ENCODE measurements around the gene TBL3.

Gene TBL3

DNA sequence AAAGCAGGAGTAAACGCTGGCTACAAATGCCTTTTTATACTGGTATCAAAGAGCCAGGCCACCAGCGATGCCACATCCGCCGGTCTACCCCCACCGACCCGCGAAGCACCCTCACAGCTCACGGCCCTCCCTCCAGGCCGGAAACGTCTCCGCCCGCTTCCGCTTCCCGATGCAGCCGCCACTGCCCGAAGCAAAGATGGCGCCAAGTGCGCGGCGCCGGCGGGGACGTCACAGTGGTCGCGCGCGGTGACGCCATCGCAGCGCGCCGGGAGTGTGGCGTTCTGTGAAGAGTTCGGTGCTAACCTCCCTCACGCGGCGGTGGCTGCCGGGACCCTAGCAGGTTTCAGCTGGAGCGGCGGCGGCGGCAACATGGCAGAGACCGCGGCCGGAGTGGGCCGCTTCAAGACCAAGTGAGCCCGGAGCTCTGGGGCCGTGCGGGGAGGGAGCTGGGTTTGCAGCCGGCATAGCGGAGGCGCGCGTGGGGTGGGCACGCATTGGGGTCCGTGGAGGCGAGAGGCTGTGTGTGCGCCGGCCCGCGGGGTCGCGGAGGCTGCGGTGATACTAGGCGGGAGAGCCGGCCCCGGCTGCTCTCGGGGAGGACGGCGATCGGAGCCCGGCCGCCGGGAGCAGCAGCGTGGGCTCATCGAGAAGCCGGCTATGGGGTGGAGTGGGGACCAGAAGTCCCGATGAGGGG, at the start of gene TBL3:
TBL3 (plus strand) TSS at position 258 of the 694 bp plus-strand sequence; CDS start at position 370, 112 bp downstream.
- Histone ChIP-seq H3K27ac (ENCODE audit: low read depth, low read length) (peak within 1 kb of the TSS; percentile 62; the same call in 1 of the 2 replicates), H3K36me3 (ENCODE audit: control insufficient read depth, insufficient read depth, low read length) (peaks cover 31% of the 10 kb centered on the region), H3K4me3 (ENCODE audit: low read depth, low read length) (peak within 1 kb of the TSS; percentile 94), H3K27me3 (ENCODE audit: control insufficient read depth, insufficient read depth, low read length) (no peaks in the 10 kb centered on the region), H3K4me1 (ENCODE audit: control insufficient read depth, insufficient read depth, low read length) (peaks cover 6% of the 10 kb centered on the region; the same call in 1 of the 2 replicates), H3K9ac (ENCODE audit: low read length) (peak within 1 kb of the TSS; percentile 88), H3K9me3 (ENCODE audit: control insufficient read depth, insufficient read depth, low read depth, low read length) (no peaks in the 10 kb centered on the region)

DNA sequence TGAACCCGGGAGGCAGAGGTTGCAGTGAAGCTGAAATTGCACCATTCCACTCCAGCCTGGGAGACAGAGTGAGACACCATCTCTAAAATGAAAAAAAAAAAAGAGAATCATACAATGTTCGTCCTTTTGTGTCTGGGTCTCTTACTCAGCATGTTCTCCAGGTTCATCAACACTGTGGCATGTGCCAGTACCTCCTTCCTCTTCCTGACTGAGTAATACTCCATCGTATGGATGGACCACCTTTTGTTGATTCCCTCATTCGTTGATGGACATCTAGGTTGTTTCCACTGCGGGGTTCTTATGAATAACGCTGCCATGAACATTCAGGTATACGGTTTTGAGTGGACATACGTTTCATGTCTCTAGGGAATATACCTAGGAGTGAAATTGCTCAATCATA, 49.5 kb upstream of the TBL3 start:
- peaks cover 62% of the 10 kb centered on the region for H3K27me3 ChIP-seq (ENCODE audit: control insufficient read depth, insufficient read depth, low read length)
- H3K4me1 ChIP-seq (ENCODE audit: control insufficient read depth, insufficient read depth, low read length): peaks cover 51% of the 10 kb centered on the region
- H3K36me3 ChIP-seq (ENCODE audit: control insufficient read depth, insufficient read depth, low read length): no peaks in the 10 kb centered on the region
- H3K9ac ChIP-seq (ENCODE audit: low read length): no peak overlapping the region
- no peak overlapping the region for H3K4me3 ChIP-seq (ENCODE audit: low read depth, low read length)
- no peak overlapping the region for H3K27ac ChIP-seq (ENCODE audit: low read depth, low read length)
- H3K9me3 ChIP-seq (ENCODE audit: control insufficient read depth, insufficient read depth, low read depth, low read length): 0 out of 2 replicates have a peak, but pooled peaks cover 2% of the 10 kb centered on the region

- Histone ChIP-seq H3K9me3 (ENCODE audit: control insufficient read depth, insufficient read depth, low read depth, low read length) (0 out of 2 replicates have a peak, but pooled peaks cover 2% of the 10 kb centered on the region), H3K36me3 (ENCODE audit: control insufficient read depth, insufficient read depth, low read length) (no peaks in the 10 kb centered on the region), H3K27ac (ENCODE audit: low read depth, low read length) (no peak overlapping the region), H3K4me1 (ENCODE audit: control insufficient read depth, insufficient read depth, low read length) (peaks cover 46% of the 10 kb centered on the region), H3K27me3 (ENCODE audit: control insufficient read depth, insufficient read depth, low read length) (peaks cover 52% of the 10 kb centered on the region), H3K9ac (ENCODE audit: low read length) (no peak overlapping the region), H3K4me3 (ENCODE audit: low read depth, low read length) (peak overlapping the region; percentile 38)
These were observed 48.4 kb upstream of the TBL3 start for GRCh38 chr16:1923299-1924034.

DNA sequence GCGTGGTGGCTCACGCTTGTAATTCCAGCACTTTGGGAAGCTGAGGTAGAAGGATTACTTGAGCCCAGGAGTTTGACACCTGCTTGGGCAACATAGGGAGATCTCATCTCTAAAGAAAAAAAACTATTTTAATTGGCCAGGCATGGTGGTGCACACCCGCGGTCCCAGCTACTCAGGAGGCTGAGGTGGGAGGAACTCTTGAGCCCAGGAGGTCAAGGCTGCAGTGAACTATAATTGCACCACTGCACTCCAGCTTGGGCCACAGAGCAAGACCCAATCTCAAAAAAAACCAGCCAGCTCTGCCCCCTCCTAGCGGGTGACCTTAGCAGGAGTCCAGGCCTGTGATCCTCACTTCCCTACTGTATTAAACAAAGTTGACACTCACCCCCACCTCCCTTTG, 47.8 kb upstream of the TBL3 start:
- Histone ChIP-seq H3K27ac (ENCODE audit: low read depth, low read length) (no peak overlapping the region), H3K4me3 (ENCODE audit: low read depth, low read length) (peak overlapping the region; percentile 38), H3K36me3 (ENCODE audit: control insufficient read depth, insufficient read depth, low read length) (no peaks in the 10 kb centered on the region), H3K4me1 (ENCODE audit: control insufficient read depth, insufficient read depth, low read length) (peaks cover 41% of the 10 kb centered on the region), H3K9ac (ENCODE audit: low read length) (no peak overlapping the region), H3K9me3 (ENCODE audit: control insufficient read depth, insufficient read depth, low read depth, low read length) (0 out of 2 replicates have a peak, but pooled peaks cover 2% of the 10 kb centered on the region), H3K27me3 (ENCODE audit: control insufficient read depth, insufficient read depth, low read length) (peaks cover 46% of the 10 kb centered on the region)

DNA sequence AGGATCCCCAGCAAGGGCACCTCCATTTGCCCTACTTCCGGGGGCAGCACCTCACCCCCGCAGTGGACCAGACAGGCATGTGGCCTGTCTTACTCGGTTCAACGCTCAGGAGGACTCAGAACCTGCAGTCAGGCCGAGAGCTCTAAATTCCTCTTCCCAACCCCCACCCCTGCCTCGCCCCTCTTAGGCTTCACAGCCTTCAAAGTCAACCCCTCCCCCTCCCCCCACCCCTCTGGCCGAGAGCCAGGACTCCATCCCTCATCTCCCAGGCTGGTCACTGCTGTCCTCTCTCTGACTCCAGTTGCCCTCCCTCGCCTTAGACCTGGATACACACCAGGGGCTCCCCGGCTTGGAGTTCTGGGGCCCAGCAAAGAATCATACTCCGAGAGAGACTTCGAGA, 45.6 kb upstream of the TBL3 start:
- no peak overlapping the region for H3K9ac ChIP-seq (ENCODE audit: low read length)
- H3K27ac ChIP-seq (ENCODE audit: low read depth, low read length): no peak overlapping the region
- peaks cover 31% of the 10 kb centered on the region for H3K27me3 ChIP-seq (ENCODE audit: control insufficient read depth, insufficient read depth, low read length)
- no peak overlapping the region for H3K4me3 ChIP-seq (ENCODE audit: low read depth, low read length)
- H3K4me1 ChIP-seq (ENCODE audit: control insufficient read depth, insufficient read depth, low read length): peaks cover 29% of the 10 kb centered on the region; the same call in 1 of the 2 replicates
- 0 out of 2 replicates have a peak, but pooled peaks cover 2% of the 10 kb centered on the region for H3K9me3 ChIP-seq (ENCODE audit: control insufficient read depth, insufficient read depth, low read depth, low read length)
- H3K36me3 ChIP-seq (ENCODE audit: control insufficient read depth, insufficient read depth, low read length): no peaks in the 10 kb centered on the region

GRCh38 chr16:1929105-1929504, 42.7 kb upstream of the TBL3 start:
- H3K27me3 ChIP-seq (ENCODE audit: control insufficient read depth, insufficient read depth, low read length): peaks cover 14% of the 10 kb centered on the region
- no peak overlapping the region for H3K9ac ChIP-seq (ENCODE audit: low read length)
- H3K4me1 ChIP-seq (ENCODE audit: control insufficient read depth, insufficient read depth, low read length): peaks cover 18% of the 10 kb centered on the region; the same call in 1 of the 2 replicates
- no peaks in the 10 kb centered on the region for H3K9me3 ChIP-seq (ENCODE audit: control insufficient read depth, insufficient read depth, low read depth, low read length)
- H3K27ac ChIP-seq (ENCODE audit: low read depth, low read length): no peak overlapping the region
- no peaks in the 10 kb centered on the region for H3K36me3 ChIP-seq (ENCODE audit: control insufficient read depth, insufficient read depth, low read length)
- peak overlapping the region; percentile 55 for H3K4me3 ChIP-seq (ENCODE audit: low read depth, low read length)

DNA sequence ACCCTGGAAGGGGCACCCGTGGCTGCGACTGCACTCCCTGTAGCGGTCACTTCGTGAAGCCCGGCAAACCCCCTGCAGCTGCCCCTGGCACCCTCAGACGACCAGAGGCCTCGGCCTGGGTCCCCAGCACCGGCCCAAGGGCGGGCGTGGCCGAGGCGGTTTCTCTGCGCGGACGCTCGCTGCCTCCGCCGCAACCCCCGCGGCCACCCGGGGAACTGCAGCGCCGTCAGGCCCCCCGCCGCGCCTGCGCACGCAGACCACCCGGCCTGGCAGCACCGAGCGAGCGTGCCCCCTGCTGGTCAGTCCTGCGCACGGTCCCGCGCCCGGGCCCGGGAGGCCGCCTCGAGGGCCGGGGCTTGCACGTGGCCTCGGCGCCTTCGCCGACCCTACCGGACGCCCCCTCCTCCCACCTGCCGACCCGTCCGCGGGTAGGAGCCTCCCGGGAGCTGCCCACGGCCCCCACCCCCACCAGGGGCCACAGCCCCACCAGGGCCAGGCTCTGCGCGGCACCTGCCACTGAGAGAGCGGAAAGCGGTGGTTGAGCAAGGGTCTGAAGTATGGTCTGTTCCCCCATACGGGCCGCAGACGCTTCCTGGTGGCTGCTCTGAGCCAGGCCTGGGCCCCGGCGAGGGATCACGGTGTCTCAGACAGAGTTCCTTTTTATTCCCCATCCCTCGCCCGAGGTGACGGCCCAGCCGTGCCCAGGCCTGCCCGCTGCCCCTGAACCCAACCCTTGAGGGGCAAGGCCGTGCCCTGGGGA, 42.1 kb upstream of the TBL3 start:
- Histone ChIP-seq H3K4me3 (ENCODE audit: low read depth, low read length) (peak overlapping the region; percentile 55), H3K4me1 (ENCODE audit: control insufficient read depth, insufficient read depth, low read length) (peaks cover 13% of the 10 kb centered on the region; the same call in 1 of the 2 replicates), H3K9me3 (ENCODE audit: control insufficient read depth, insufficient read depth, low read depth, low read length) (no peaks in the 10 kb centered on the region), H3K9ac (ENCODE audit: low read length) (no peak overlapping the region), H3K27ac (ENCODE audit: low read depth, low read length) (no peak overlapping the region), H3K27me3 (ENCODE audit: control insufficient read depth, insufficient read depth, low read length) (peaks cover 9% of the 10 kb centered on the region), H3K36me3 (ENCODE audit: control insufficient read depth, insufficient read depth, low read length) (no peaks in the 10 kb centered on the region)

DNA sequence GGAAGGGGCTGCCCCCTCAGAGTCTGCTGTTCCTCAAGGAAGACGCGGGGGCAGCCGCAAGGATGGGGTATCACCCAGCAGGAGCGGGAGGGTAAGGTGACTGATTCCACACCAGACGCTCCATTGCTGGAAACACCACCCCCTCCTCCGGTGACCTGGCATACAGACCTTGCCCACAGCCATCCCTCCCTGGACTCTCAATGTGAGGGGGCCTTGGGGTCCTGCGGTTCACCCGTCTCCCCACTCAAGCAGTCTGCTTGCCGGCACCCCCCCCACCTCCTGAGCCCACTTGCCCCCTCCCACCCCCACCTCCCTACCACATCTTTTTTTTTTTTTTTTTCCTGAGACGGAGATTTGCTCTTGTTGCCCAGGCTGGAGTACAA, 41.5 kb upstream of the TBL3 start:
- no peak overlapping the region for H3K9ac ChIP-seq (ENCODE audit: low read length)
- no peaks in the 10 kb centered on the region for H3K9me3 ChIP-seq (ENCODE audit: control insufficient read depth, insufficient read depth, low read depth, low read length)
- H3K4me3 ChIP-seq (ENCODE audit: low read depth, low read length): no peak overlapping the region
- peaks cover 9% of the 10 kb centered on the region; the same call in 1 of the 2 replicates for H3K4me1 ChIP-seq (ENCODE audit: control insufficient read depth, insufficient read depth, low read length)
- no peak overlapping the region for H3K27ac ChIP-seq (ENCODE audit: low read depth, low read length)
- peaks cover 7% of the 10 kb centered on the region for H3K27me3 ChIP-seq (ENCODE audit: control insufficient read depth, insufficient read depth, low read length)
- H3K36me3 ChIP-seq (ENCODE audit: control insufficient read depth, insufficient read depth, low read length): no peaks in the 10 kb centered on the region

- Histone ChIP-seq H3K4me3 (ENCODE audit: low read depth, low read length) (no peak overlapping the region), H3K36me3 (ENCODE audit: control insufficient read depth, insufficient read depth, low read length) (no peaks in the 10 kb centered on the region), H3K27me3 (ENCODE audit: control insufficient read depth, insufficient read depth, low read length) (peaks cover 7% of the 10 kb centered on the region), H3K9ac (ENCODE audit: low read length) (no peak overlapping the region), H3K9me3 (ENCODE audit: control insufficient read depth, insufficient read depth, low read depth, low read length) (no peaks in the 10 kb centered on the region), H3K27ac (ENCODE audit: low read depth, low read length) (no peak overlapping the region), H3K4me1 (ENCODE audit: control insufficient read depth, insufficient read depth, low read length) (no peaks in the 10 kb centered on the region; the same call in 1 of the 2 replicates)
These were observed 39.5 kb upstream of the TBL3 start for GRCh38 chr16:1932050-1933028.

DNA sequence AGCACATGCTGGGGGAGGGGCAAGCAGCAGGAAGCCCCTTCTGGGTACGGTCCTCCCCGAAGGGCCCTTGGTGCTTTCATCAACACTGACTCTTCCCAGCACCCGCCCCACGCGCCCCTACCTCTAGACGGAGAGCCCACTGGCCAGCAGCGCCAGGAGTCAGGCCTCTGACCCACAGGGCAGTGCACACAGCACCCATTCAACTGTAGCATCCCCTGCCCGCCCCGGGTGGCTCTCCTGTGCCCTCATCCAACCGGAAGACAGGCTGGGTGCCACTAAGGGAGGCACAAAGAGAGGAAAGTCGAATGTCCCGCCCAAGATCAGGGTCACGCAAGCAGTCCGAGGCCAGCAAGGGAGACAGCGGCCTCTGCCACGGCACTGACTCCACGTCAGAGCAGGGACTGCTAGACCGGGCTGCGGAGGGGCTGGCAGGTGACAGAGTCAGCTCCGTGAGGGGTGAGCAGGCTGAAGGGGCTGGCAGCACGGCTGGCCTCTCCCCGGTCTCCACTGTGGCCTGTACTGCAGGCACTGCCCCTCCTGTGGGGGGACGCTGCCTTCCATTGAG, 38.7 kb upstream of the TBL3 start:
- Histone ChIP-seq H3K9me3 (ENCODE audit: control insufficient read depth, insufficient read depth, low read depth, low read length) (no peaks in the 10 kb centered on the region), H3K4me3 (ENCODE audit: low read depth, low read length) (no peak overlapping the region), H3K36me3 (ENCODE audit: control insufficient read depth, insufficient read depth, low read length) (peaks cover 3% of the 10 kb centered on the region), H3K9ac (ENCODE audit: low read length) (no peak overlapping the region), H3K27me3 (ENCODE audit: control insufficient read depth, insufficient read depth, low read length) (peaks cover 7% of the 10 kb centered on the region), H3K27ac (ENCODE audit: low read depth, low read length) (no peak overlapping the region), H3K4me1 (ENCODE audit: control insufficient read depth, insufficient read depth, low read length) (no peaks in the 10 kb centered on the region; the same call in 1 of the 2 replicates)

Data from HUES6 (cell line).